ELR (cell line): ENCODE measurements around the gene IGFBP4.

Experiments
- DNase-seq: peaks from one replicate; pipeline ENCODE4 v3.0.0-alpha.2; 2015; ENCODE audit warnings: low read depth

The IGFBP4 gene

GRCh38 chr17:40490289-40490853 lies 47.1 kb downstream of the IGFBP4 start:
- no peak for DNase-seq

DNA sequence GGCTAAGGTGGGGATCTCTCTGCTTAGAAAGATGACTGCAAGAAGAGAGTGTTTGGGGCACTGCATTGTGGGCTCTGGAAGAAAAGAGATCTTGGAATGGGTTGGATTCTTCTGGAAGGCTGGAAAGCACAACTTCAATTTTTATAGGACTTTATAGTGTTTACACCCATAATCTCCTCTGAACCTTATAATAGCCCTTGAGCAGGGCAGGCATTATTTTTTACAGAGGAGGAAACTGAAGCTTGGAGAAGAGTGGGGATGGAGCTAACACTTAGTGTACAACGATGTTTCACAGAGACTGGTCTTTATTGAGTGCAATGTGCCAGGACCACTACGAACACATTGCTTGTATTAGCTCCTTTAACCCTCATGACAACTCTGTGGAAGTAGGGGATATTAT lies 47.7 kb downstream of the IGFBP4 start:
- no peak for DNase-seq

- DNase-seq = no peak
These were observed 48.2 kb downstream of the IGFBP4 start for GRCh38 chr17:40491486-40491885.

DNA sequence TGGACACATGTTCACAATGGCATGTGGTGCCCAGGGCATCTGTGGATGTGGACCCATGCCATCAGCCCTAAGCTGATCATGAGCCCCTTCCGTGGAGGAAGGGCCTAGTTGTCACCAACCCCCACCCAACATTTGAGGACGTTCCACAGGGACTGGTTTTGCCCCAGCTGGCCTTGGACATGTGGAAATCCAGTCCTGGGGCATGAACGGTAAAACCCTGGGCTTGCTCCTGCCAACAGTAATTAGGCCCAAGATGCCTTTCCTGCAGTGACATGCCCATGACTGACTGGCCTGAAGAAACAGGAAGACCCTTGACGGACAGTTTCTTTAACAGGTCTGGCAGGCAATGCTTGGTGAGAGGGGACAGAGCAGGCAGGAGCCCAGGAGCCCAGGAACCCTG lies 50.4 kb downstream of the IGFBP4 start:
- DNase-seq = no peak

DNA sequence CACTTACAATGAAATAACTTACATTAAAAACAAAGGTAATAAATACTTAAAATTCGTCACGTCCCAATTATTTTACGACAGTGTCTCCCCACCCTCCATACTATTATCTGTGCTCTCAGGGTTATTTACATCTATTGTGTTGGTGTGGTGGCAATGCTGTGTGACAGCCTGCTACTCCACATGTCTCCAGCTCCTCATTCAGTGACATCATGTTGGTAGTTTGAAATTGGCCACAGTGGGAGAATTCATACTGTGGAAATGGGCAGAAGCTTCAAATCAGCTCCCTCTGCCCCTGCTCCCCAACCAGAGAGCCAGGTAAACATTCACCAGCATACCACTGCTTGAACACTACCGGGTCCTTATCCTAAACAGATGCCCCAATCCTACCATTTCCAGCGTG lies 51.9 kb downstream of the IGFBP4 start:
- DNase-seq = no peak

GRCh38 chr17:40496170-40496569 lies 52.9 kb downstream of the IGFBP4 start:
- no peak for DNase-seq

GRCh38 chr17:40496634-40497420 lies 53.6 kb downstream of the IGFBP4 start:
- no peak for DNase-seq

- peak; percentile 75 for DNase-seq
These were observed 54.4 kb downstream of the IGFBP4 start for GRCh38 chr17:40497695-40498094.

DNA sequence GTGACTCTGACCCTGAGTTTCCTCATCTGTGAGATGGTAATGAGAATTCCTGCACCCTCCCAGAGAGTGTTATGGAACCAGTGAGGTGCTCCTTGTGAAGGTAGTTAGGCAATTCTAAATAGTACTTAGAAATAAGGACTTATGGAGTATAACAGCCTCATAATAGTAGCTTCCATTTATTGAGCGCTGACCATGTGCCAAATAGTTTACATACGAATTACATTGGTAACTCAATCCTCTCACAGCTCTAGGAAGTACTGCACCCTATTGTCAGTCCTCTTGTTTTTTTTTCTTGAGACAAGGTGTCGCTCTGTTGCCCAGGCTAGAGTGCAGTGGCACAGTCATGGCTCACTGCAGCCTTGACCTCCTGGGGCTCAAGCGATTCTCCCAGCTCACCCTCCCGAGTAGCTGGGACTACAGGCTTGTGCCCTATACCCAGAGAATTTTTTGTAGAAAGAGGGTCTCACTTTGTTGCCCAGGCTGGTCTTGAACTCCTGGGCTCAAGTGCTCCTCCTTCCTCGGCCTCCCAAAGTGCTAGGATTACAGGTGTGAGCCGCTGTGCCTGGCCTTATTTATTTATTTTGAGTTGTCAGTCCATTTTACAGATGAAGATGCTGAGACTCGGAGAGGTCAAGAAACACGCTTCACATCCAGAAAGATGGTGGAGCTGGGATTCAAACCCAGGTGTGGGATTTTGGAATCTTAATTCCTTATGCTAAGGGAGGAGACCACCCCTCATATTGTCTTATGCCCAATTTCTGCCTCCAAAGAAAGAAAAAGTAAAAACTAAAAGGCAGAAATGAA lies 55.2 kb downstream of the IGFBP4 start:
- DNase-seq = no peak

DNA sequence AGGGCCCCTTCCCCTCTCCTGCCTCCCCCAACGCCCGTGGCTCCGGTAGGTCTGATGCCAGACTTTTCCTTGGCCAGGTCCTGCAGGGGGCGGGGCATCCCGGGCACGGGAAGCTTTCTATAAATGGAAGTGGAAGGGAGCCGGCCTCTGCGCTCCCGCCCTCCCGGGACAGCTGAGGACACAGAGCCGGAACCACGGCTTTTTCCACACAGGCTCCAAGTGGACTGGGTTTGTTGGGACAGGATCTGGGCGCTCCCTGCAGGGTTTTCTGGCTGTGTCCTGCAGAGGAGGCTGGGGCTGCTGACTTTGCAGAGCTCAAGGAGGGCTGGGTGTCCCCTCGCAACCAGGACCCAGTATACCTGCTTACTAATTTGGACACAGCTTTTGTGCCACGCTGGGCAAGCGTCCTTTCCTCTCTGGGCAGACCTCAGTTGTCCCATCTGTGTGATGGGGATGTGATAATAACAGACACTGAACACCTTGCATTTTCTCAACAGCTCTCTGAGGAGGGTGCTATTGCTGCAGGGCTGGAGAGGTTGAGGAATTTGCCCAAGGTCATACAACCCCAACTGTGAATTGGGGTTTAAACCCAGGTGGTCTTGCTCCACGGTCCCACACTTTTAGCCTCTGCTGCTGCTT lies 56.4 kb downstream of the IGFBP4 start:
- peak; percentile 68 for DNase-seq

DNA sequence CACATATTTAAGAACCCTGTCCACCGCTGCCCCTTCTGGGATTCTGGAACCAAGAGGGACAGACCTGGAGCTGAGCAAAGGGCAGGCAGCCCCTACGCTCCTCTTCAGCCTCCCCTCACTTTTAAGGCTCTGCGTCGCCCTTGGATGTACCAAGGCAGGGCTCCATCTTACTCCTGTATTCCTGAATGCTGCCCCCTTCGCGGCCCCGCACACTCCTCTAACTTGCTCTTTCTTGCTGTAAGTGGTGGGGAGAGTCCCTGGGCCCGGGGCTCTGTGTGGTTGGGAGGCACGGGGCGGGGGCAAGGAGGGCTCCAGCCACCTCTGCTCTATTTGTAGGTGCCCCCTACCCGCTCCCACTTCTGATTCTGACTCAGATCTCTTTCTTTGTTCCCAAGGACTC lies 56.9 kb downstream of the IGFBP4 start:
- DNase-seq = no peak

DNA sequence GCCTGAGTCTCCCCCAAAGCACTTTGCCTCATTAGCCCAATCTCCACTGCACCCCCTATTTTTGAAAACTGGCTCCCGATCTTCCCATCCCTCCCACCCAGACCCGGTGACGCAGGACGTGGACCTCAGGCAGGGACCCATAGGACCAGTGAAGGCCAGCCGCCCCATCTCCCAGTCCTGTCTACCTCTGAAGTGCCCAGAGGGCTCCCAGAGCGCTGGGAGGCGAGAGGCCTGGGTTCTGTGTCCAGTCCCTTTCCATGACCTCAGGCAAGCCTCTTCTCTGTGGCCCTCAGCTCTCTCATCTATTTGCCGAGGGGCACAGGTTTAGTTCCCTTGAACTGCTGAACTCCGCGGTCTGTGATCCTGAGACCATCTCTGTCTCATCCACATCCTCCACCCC lies 57.5 kb downstream of the IGFBP4 start:
- DNase-seq = no peak

- DNase-seq = no peak
These were observed 58.3 kb downstream of the IGFBP4 start, which contains the start of gene TNS4 for GRCh38 chr17:40501499-40501911. TSS of gene TNS4 (minus strand) at chr17:40501623. CDS start at chr17:40496425, 5,198 bp downstream.

DNA sequence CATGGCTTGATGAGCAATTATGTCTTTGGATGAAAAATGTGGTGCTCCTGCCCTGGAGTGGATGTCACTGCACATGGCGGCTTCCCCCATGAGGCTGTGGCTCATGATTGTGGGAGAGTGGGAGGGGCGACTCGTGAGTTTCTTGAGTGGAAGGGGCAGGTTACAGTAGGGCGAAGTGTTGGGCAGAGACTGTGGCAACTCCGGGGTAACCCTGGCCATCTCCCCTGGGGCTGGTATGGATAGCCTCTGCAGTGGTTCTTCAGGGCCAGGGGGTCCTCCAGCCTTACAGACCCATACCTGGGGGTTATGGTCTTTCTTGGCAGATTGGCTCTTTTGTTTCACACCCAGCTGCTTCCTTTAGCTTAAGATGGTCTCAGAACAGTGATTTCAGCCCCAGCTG lies 59.5 kb downstream of the IGFBP4 start:
- no peak for DNase-seq

- no peak for DNase-seq
These were observed 59.9 kb downstream of the IGFBP4 start for GRCh38 chr17:40503154-40503553.

- no peak for DNase-seq
These were observed 63.5 kb downstream of the IGFBP4 start for GRCh38 chr17:40506786-40507185.
